C4-2B (cell line): ENCODE measurements around the gene TTC13.
A peak's percentile ranks its signal among the peaks of the same experiment; 100 is the strongest.
"Not testable (repeated sequence)": the region's sequence is repeated elsewhere in the genome, so short reads cannot be mapped to it uniquely, and the experiment has no call there.

Experiments used
- H3K27ac ChIP-seq: fragments of 450-650 bp; 2 replicates; pipeline ENCODE4 v1.5.1; 2017
- CTCF ChIP-seq: fragments of 450-650 bp; conservative IDR thresholded peaks from 2 replicates; pipeline ENCODE4 v1.5.1; 2017; ENCODE audit warnings: mild to moderate bottlenecking
- ZFX ChIP-seq: fragments of 450-650 bp; IDR thresholded peaks from 2 replicates; pipeline ENCODE4 v1.6.1; 2017

TTC13 gene

DNA sequence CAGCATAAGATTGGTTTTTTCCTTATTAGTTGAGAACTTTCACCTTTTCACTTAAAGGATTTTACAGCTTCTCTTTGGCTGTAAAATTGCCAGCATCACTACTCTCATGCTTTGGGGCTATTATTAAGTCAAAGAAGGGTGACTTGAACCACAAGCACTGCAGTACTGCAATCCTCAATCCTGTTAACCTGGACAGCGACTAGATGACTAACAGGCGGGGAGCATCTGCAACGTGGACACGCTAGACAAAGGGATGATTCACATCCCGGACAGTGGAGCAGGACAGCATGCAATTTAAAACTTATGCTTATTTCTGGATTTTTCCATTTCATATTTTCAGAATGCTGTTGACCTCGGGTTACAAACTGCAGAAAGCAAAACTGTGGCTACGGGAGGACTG, 8.3 kb upstream of the TTC13 start:
- H3K27ac ChIP-seq, result no peak overlapping the region
- no peak for TF ChIP-seq CTCF
- TF ChIP-seq ZFX, result no peak

GRCh38 chr1:230985711-230986110, 7.0 kb upstream of the TTC13 start:
- TF ChIP-seq ZFX (no peak), CTCF (no peak)
- no peak overlapping the region for H3K27ac ChIP-seq

DNA sequence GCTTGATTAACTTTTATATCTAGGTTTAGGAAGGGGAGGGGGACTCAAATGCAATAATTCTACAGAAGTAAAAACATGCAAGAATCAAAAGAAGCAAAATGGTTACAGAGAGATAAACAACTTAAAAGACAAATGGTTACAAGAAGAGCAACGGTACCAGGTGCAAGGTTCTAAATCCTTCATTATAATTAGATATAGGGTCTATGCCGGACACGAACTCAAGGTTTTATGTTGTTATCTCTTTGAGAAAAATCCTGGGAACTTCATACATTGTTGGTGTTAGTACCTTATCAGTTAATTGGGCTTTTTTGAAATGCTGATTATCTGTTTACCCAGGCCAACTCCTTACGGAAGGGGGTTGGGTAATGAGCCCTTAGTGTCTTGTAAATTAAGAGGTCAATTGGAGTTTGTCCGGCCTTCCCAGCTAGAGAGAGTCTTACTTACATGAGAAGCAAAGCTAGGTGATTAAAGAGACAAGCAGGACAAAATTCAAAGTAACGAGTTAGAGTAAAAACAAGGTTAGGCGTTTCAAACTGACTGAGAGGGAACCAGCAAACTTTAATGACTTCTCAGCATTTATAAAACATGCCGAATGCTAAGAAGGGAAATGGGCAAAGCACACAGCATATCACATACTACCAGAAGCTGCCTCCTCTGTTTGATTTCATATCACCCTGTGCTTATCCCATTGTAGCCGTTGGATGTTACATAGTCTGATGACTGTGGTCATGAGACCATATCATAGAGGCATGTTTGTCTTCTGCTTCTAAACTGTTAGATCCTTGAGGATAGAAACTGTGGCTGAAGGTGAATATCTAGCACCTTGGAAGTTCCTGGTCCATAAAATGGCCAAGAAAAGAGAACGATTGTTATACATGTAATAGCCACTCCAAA, 6.2 kb upstream of the TTC13 start:
- not testable (repeated sequence) for H3K27ac ChIP-seq

DNA sequence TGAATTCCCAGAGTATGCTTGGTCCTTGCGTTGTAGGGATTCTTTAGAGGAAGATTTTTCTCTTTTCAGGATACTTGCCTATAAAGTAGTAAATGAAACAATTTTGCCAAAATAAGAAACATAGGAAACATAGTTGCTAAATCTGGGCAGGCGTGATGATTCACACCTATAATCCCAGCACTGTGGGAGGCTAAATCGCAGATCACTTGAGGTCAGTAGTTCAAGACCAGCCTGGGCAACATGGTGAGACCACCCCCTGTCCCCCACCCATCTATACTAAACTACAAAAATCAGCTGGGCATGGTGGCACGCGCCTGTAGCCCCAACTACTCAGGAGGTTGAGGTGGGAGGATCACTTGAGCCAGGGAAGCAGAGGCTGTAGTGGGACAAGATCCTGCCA, 5.2 kb upstream of the TTC13 start:
- no peak overlapping the region for H3K27ac ChIP-seq
- TF ChIP-seq CTCF (no peak), ZFX (no peak)

- no peak for TF ChIP-seq ZFX
- no peak for TF ChIP-seq CTCF
- H3K27ac ChIP-seq, result no peak overlapping the region
These were observed 4.0 kb upstream of the TTC13 start for GRCh38 chr1:230982696-230983095.

DNA sequence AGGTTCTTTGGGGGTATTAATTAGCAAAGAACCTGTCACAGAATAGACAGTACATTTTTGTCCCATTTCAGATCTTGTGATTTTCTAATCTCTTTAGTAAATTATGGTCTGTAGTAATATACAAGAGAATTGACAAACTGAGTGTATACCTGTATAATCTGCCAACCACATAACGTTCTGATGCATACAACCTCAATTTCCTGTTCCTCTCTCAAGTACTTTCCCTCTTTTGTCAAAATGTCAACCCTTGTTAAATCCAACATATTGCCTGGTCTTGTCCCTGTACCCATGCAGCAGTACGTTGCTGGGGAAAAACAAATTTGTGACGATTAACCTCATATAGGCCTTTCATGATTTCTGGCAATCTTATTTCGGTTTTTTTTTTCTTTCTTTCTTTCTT, 1.3 kb upstream of the TTC13 start:
- H3K27ac ChIP-seq, result no peak overlapping the region

GRCh38 chr1:230979389-230979716, 692 bp upstream of the TTC13 start:
- peak overlapping the region; percentile 82 for H3K27ac ChIP-seq
- TF ChIP-seq CTCF, result no peak
- no peak for TF ChIP-seq ZFX

More for the DNA sequence above, 1.3 kb upstream of the TTC13 start:
- TF ChIP-seq ZFX, result no peak
- TF ChIP-seq CTCF, result no peak
